Measurements from ENCODE around the gene XPA.
"Not testable (repeated sequence)": the region's sequence is repeated elsewhere in the genome, so short reads cannot be mapped to it uniquely, and the experiment has no call there.

Gene XPA

DNA sequence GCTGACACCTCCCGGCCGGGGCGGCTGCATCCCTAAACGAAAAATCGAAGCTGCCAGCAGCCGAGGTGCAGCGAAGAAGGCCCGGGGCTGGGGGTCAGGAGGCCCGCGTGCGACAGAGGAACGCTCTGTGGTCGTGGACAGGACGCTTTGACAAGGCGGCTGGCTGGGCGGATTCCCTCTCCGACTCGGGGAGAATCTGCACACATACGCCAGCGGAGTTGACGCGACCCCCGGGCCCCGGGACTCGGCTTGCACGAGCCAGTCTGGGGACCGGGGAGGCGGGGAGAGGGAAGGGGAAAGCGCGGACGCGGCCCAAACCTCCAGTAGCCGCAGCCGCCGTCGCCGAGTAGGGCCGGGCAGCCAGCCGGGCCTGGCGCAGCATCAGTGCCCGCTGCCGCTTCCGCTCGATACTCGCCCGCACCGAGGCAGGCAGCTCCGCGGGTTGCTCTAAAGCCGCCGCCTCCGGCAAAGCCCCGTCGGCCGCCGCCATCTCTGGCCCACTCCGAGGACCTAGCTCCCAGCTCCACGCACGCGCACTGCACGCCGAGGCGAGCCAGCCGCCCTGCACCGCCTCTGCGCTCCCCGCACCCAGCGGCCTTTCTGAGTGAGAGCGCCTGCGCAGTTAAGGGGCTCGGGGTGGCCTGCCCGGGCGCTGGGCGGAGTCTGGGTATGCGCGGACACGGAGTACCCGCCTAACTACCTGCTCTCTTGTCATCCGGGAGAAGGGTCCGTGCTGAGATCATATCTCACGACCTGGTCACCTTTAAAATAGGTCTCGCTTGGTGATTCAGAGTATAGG lies at the start of gene XPA:
Gene XPA (minus strand): TSS at position 538 of the 799 bp plus-strand sequence. CDS start 48 bp downstream, at position 490.
- no peaks in the 10 kb centered on the region for H3K9me3 ChIP-seq (ENCODE audit: control insufficient read depth in 5 of 5, low read length in 5 of 5)
- H3K36me3 ChIP-seq (ENCODE audit: control insufficient read depth in 5 of 5, insufficient read depth in 5 of 5, low read length in 5 of 5), result peaks cover under 1 to 9% (median 4%) of the 10 kb centered on the region in 5 donors
- H3K27me3 ChIP-seq (ENCODE audit: control insufficient read depth in 5 of 5, insufficient read depth in 4 of 5, low read length in 5 of 5), result peaks cover 0 to 2% (median 0%) of the 10 kb centered on the region in 5 donors
- peak within 1 kb of the TSS; percentile 74 to 88 (median 82) for H3K4me3 ChIP-seq (ENCODE audit: low read depth in 1 of 5, low read length in 5 of 5)
- peaks cover 6 to 38% (median 28%) of the 10 kb centered on the region in 5 donors for H3K4me1 ChIP-seq (ENCODE audit: control insufficient read depth in 5 of 5, insufficient read depth in 5 of 5, low read length in 5 of 5)
- peak within 1 kb of the TSS; percentile 88 for H3K27ac ChIP-seq (ENCODE audit: low read depth, low read length)
- peak within 1 kb of the TSS; percentile 84 to 92 (median 90) for H3K9ac ChIP-seq (ENCODE audit: low read length in 5 of 5)

DNA sequence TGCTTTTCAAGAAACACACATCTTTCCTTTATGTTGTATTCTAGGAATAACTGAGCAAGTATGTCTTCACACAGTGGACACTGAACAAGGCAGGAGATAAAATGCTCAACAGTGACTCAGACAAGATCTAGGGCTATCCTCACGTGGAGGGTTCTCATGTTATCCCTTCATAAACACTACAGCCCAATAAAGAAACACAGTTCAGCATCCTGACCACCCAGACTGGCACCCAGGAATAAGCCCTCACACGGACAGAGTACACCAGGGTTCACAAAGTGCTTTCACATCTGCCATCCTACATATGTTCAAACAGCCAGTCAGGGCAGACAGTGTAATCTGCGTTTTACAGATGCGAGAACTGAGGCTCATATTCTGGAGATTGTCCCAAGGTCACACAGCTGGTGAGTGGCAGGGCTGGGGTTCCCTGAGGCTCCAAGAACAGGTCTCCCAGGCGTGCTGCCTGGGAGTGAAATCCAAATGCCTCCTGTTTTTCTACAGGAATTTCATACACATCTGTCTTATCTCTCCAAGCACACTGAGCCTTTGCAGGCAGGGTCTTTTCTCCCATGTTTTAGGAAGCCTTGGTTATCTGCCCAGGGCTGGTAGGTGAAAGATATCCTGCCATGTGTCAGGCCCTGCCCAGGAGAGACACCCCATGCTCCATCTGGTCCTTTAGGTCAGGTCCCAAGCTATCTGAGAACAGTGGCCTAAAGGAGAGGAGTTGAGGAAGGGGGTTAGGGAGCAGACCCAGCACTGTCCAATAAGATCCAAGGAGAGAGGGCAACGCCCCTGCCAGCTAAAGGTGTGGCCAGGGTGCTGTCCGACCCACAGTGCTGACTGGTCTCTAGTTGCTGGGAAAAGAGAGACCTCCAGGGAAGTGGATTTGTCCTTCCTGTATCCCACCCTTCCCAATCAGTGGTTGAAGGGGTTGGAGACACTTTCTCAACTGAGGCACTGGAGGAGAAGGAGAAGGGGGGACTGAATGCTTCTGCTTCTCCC lies 47.9 kb upstream of the XPA start:
- Histone ChIP-seq H3K27ac (ENCODE audit: low read depth, low read length) (no peak overlapping the region), H3K9me3 (ENCODE audit: control insufficient read depth in 5 of 5, low read length in 5 of 5) (peaks cover 0 to 12% (median 8%) of the 10 kb centered on the region in 5 donors), H3K4me3 (ENCODE audit: low read depth in 1 of 5, low read length in 5 of 5) (no peak overlapping the region), H3K36me3 (ENCODE audit: control insufficient read depth in 5 of 5, insufficient read depth in 5 of 5, low read length in 5 of 5) (no peaks in the 10 kb centered on the region), H3K9ac (ENCODE audit: low read length in 5 of 5) (no peak overlapping the region), H3K27me3 (ENCODE audit: control insufficient read depth in 5 of 5, insufficient read depth in 4 of 5, low read length in 5 of 5) (peaks cover 0 to 12% (median under 1%) of the 10 kb centered on the region in 5 donors), H3K4me1 (ENCODE audit: control insufficient read depth in 5 of 5, insufficient read depth in 5 of 5, low read length in 5 of 5) (peaks cover 0 to 41% (median 27%) of the 10 kb centered on the region in 5 donors)

DNA sequence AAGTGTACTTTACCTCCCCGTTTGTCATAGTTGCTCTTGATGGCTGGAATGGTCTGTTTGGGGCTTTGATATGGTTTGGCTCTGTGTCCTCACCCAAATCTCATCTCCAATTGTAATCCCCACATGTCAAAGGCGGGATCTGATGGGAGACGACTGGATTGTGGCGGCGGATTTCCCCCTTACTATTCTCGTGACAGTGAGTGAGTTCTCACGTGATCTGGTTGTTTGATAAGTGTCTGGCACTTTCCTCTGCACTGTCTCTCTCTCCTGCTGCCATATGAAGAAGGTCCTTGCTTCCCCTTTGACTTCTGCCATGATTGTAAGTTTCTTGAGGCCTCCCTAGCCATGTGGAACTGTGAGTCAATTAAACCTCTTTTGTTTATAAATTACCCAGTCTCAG lies 46.9 kb upstream of the XPA start:
- not testable (repeated sequence) for H3K4me3 ChIP-seq (ENCODE audit: low read depth in 1 of 5, low read length in 5 of 5); H3K9ac ChIP-seq (ENCODE audit: low read length in 5 of 5); H3K27ac ChIP-seq (ENCODE audit: low read depth, low read length); H3K36me3 ChIP-seq (ENCODE audit: control insufficient read depth in 5 of 5, insufficient read depth in 5 of 5, low read length in 5 of 5)
- H3K27me3 ChIP-seq (ENCODE audit: control insufficient read depth in 5 of 5, insufficient read depth in 4 of 5, low read length in 5 of 5), result peaks cover 0 to 12% (median 5%) of the 10 kb centered on the region in 5 donors
- H3K9me3 ChIP-seq (ENCODE audit: control insufficient read depth in 5 of 5, low read length in 5 of 5), result peaks cover 0 to 12% (median 8%) of the 10 kb centered on the region in 5 donors
- peaks cover 0 to 33% (median 24%) of the 10 kb centered on the region in 5 donors for H3K4me1 ChIP-seq (ENCODE audit: control insufficient read depth in 5 of 5, insufficient read depth in 5 of 5, low read length in 5 of 5)

DNA sequence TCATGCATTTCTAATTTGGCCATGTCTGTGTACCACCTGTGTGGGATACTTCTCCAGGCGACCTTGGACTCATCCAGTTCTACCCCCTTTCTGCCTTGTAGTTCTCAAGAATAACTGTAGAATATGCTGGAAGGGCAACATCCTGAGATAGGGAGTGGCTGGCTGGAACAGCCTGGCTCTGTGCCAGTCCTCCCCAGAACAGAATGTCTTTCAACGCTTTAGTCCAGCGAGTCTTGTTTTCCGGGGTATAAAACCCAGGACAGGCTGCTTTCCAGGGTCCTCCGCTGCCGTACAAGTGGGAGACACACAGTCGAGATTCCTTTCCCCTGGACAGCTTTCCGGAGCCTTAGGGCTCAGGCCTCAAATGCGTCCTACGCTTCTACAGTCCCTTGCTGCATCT lies 45.4 kb upstream of the XPA start:
- H3K4me3 ChIP-seq (ENCODE audit: low read depth in 1 of 5, low read length in 5 of 5), result no peak overlapping the region
- H3K36me3 ChIP-seq (ENCODE audit: control insufficient read depth in 5 of 5, insufficient read depth in 5 of 5, low read length in 5 of 5), result no peaks in the 10 kb centered on the region
- H3K9me3 ChIP-seq (ENCODE audit: control insufficient read depth in 5 of 5, low read length in 5 of 5), result peaks cover 0 to 12% (median 8%) of the 10 kb centered on the region in 5 donors
- H3K4me1 ChIP-seq (ENCODE audit: control insufficient read depth in 5 of 5, insufficient read depth in 5 of 5, low read length in 5 of 5), result peaks cover 0 to 20% (median 18%) of the 10 kb centered on the region in 5 donors
- H3K27me3 ChIP-seq (ENCODE audit: control insufficient read depth in 5 of 5, insufficient read depth in 4 of 5, low read length in 5 of 5), result peaks cover 0 to 12% (median 5%) of the 10 kb centered on the region in 5 donors
- H3K9ac ChIP-seq (ENCODE audit: low read length in 5 of 5), result no peak overlapping the region
- no peak overlapping the region for H3K27ac ChIP-seq (ENCODE audit: low read depth, low read length)

DNA sequence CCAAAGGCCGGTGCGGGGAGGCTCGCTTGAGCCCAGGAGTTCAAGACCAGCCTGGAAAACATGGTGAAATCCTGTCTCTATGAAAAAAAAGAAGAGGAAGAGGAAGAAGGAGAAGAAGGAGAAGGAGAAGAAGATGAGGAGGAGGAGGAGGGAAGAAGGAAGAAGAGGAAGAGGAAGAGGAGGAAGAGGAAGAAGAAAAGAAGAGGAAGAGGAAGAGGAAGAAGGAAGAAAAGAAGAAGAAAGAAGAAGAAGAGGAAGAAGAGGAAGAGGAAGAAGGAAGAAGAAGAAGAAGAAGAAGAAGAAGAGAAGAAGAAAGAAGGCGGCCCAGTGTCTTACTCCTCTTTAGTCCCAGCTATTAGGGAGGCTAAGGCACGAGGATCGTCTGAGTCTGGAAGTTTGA lies 44.8 kb upstream of the XPA start:
- Histone ChIP-seq H3K4me3 (ENCODE audit: low read depth in 1 of 5, low read length in 5 of 5) (peak overlapping the region in 1 of 5 donors; percentile 49), H3K4me1 (ENCODE audit: control insufficient read depth in 5 of 5, insufficient read depth in 5 of 5, low read length in 5 of 5) (peaks cover 2 to 17% (median 12%) of the 10 kb centered on the region in 5 donors), H3K9ac (ENCODE audit: low read length in 5 of 5) (no peak overlapping the region), H3K27ac (ENCODE audit: low read depth, low read length) (no peak overlapping the region), H3K36me3 (ENCODE audit: control insufficient read depth in 5 of 5, insufficient read depth in 5 of 5, low read length in 5 of 5) (no peaks in the 10 kb centered on the region), H3K9me3 (ENCODE audit: control insufficient read depth in 5 of 5, low read length in 5 of 5) (peaks cover 0 to 12% (median 8%) of the 10 kb centered on the region in 5 donors), H3K27me3 (ENCODE audit: control insufficient read depth in 5 of 5, insufficient read depth in 4 of 5, low read length in 5 of 5) (peaks cover 0 to 16% (median 7%) of the 10 kb centered on the region in 5 donors)

DNA sequence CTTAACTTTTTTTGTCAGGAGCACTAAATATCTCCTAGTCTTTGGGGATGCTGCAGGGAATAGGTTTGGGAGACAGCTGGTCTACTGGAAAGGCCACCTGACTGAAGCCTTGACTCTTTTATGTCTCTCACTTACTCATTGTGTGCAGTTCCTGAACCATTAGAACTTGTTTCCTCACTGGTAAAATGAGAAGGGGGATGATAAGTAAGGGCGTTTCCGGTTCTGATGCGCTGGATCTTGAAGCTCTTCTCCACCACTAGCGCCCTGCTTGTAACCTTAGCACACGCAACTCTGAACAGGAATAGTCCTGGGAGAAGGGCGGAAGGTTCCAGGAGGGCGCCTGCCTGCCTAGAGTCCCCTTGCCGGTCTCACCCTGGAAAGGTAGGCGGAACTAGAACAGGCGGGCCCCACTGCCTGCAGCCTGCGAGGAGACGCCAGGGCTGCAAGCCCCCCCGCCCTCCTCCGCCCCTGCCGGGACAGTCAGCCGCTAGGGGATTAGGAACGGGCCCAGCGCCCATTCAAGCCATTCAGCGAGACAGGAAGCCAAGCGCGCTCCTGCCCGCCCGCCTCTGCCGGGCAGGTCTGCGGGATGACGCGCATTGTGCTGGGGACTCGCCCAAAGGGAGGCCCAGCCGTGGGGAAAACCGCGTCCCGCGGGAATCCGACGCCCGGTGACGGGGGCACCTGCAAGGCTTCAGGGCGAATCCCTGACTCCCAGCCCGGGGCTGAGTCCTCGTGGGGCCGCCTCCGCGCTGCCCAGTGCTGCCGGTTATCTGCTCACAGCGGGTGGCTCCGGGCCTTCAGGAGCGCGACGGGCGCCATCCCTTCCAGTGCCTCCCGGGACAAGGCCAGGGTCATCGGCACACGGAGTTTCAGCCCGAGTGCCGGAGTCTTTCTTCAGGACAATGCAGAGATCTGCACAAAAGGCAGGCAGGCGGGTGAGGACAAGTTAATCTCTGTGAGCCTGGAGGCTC lies 44.0 kb upstream of the XPA start:
- no peaks in the 10 kb centered on the region for H3K36me3 ChIP-seq (ENCODE audit: control insufficient read depth in 5 of 5, insufficient read depth in 5 of 5, low read length in 5 of 5)
- H3K27ac ChIP-seq (ENCODE audit: low read depth, low read length), result no peak overlapping the region
- peaks cover 0 to 12% (median 8%) of the 10 kb centered on the region in 5 donors for H3K9me3 ChIP-seq (ENCODE audit: control insufficient read depth in 5 of 5, low read length in 5 of 5)
- H3K9ac ChIP-seq (ENCODE audit: low read length in 5 of 5), result peak overlapping the region in 2 of 5 donors; percentile 17 to 57
- peaks cover 2 to 15% (median 12%) of the 10 kb centered on the region in 5 donors for H3K4me1 ChIP-seq (ENCODE audit: control insufficient read depth in 5 of 5, insufficient read depth in 5 of 5, low read length in 5 of 5)
- peaks cover 0 to 18% (median 7%) of the 10 kb centered on the region in 5 donors for H3K27me3 ChIP-seq (ENCODE audit: control insufficient read depth in 5 of 5, insufficient read depth in 4 of 5, low read length in 5 of 5)
- H3K4me3 ChIP-seq (ENCODE audit: low read depth in 1 of 5, low read length in 5 of 5), result peak overlapping the region; percentile 49 to 64 (median 50)

DNA sequence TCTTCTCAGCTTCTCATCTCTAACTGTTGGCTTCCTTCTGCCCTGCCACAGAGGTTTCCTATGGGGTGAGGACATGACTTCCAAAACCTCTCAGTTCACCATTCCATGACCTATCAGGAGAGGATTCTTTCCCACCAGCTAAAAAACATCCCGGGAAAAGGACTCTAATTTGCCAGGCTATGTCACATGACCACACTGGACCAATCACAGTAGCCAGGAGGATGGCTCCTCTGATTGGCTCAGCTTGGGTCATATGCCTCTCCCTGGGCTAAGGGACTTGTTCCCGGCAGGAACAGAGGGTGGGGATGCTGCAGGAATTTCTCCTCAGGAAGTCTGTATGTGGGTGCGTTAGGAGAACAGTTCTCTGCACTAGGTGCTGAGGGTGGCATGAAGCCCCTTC lies 40.3 kb upstream of the XPA start:
- no peak overlapping the region for H3K27ac ChIP-seq (ENCODE audit: low read depth, low read length)

DNA sequence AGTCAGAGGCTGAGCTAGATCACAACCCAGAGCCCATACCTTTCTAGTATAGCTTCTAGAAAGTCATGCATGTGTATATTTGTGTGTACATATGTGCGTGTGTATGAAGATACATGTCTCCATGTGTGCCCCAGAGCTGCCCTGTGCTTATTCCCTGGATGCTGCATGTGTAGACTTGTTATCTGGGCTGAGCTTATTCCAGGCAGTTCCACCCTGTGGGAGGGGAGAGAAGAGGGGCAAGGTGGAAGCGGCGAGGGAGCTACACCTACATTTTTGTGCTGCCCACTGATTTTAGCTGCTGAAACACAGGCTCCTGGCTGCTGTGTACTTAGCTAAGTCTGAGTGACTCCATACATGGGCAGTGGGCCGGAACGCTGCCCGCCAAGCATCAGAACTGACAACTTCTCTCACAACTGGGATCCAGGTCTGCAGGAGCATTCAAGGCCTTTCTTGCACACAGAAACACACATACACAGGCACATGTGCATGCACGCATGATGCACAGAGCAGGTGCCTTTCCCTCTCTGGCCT lies 38.0 kb upstream of the XPA start:
- Histone ChIP-seq H3K36me3 (ENCODE audit: control insufficient read depth in 5 of 5, insufficient read depth in 5 of 5, low read length in 5 of 5) (no peaks in the 10 kb centered on the region), H3K9ac (ENCODE audit: low read length in 5 of 5) (no peak overlapping the region), H3K4me3 (ENCODE audit: low read depth in 1 of 5, low read length in 5 of 5) (no peak overlapping the region), H3K4me1 (ENCODE audit: control insufficient read depth in 5 of 5, insufficient read depth in 5 of 5, low read length in 5 of 5) (peaks cover 0 to 3% (median 0%) of the 10 kb centered on the region in 5 donors), H3K27me3 (ENCODE audit: control insufficient read depth in 5 of 5, insufficient read depth in 4 of 5, low read length in 5 of 5) (peaks cover 0 to 13% (median 8%) of the 10 kb centered on the region in 5 donors), H3K9me3 (ENCODE audit: control insufficient read depth in 5 of 5, low read length in 5 of 5) (peaks cover 0 to 7% (median 1%) of the 10 kb centered on the region in 5 donors), H3K27ac (ENCODE audit: low read depth, low read length) (no peak overlapping the region)

More for the DNA sequence above, 40.3 kb upstream of the XPA start:
- no peak overlapping the region for H3K9ac ChIP-seq (ENCODE audit: low read length in 5 of 5)
- H3K27me3 ChIP-seq (ENCODE audit: control insufficient read depth in 5 of 5, insufficient read depth in 4 of 5, low read length in 5 of 5), result peaks cover 0 to 13% (median 10%) of the 10 kb centered on the region in 5 donors
- H3K9me3 ChIP-seq (ENCODE audit: control insufficient read depth in 5 of 5, low read length in 5 of 5), result peaks cover 0 to 7% (median 4%) of the 10 kb centered on the region in 5 donors
- peaks cover 2 to 15% (median 12%) of the 10 kb centered on the region in 5 donors for H3K4me1 ChIP-seq (ENCODE audit: control insufficient read depth in 5 of 5, insufficient read depth in 5 of 5, low read length in 5 of 5)
- H3K36me3 ChIP-seq (ENCODE audit: control insufficient read depth in 5 of 5, insufficient read depth in 5 of 5, low read length in 5 of 5), result no peaks in the 10 kb centered on the region
- H3K4me3 ChIP-seq (ENCODE audit: low read depth in 1 of 5, low read length in 5 of 5), result no peak overlapping the region
